Measurements from ENCODE around the gene PARD3B. TPM values are rescaled to one million over a fixed set of nuclear protein-coding genes. Genes with fewer than 3 reads are reported as not detected.
A peak's percentile ranks its signal among the peaks of the same experiment; 100 is the strongest.

PARD3B gene
- total and polyA plus RNA-seq, 2 donors (not counting 1 experiment from before 2014, with no cell fraction given), result 7.4 to 20.6 TPM

GRCh38 chr2:205216092-205216491 is 670.8 kb downstream of the PARD3B start:
- Histone ChIP-seq H3K79me2 (ENCODE audit: control insufficient read depth, insufficient read depth, low read length) (no peaks in the 10 kb centered on the region), H3K36me3 (ENCODE audit: control insufficient read depth, insufficient read depth, low read length) (no peaks in the 10 kb centered on the region), H3K9me3 (ENCODE audit: control insufficient read depth, insufficient read depth, low read depth, low read length) (no peaks in the 10 kb centered on the region), H3K4me1 (ENCODE audit: control insufficient read depth, extremely low read depth, insufficient read depth, low read length) (peaks cover 2% of the 10 kb centered on the region), H4K20me1 (ENCODE audit: control insufficient read depth, extremely low read depth, insufficient read depth, low read length) (no peaks in the 10 kb centered on the region), H3K4me3 (replicated peaks in 1 of 4; ENCODE audit: control extremely low read depth in 1 of 4, insufficient read depth in 1 of 4, low read depth in 3 of 4, low read length in 4 of 4) (no peak overlapping the region), H3K27me3 (ENCODE audit: control insufficient read depth, insufficient read depth, low read length) (no peaks in the 10 kb centered on the region), H3K27ac (ENCODE audit: insufficient read depth, low read length) (no peak overlapping the region), H3K4me2 (ENCODE audit: extremely low read depth, insufficient read depth, low read length) (no peak overlapping the region), H3K9ac (ENCODE audit: insufficient read depth, low read length) (no peak overlapping the region), H2AFZ (ENCODE audit: low read length) (no peak overlapping the region)
- TF ChIP-seq EZH2 (IDR thresholded peaks at IDR 0.05; ENCODE audit: low read length, missing control alignments), result no peak
- TF ChIP-seq CTCF (conservative IDR thresholded peaks at IDR 0.05 in 1 of 2, IDR thresholded peaks at IDR 0.05 in 1 of 2; ENCODE audit: low read depth in 1 of 2, low read length in 2 of 2), result no peak
- DNase-seq (ENCODE audit: low read depth in 2 of 2), result peak in 1 of 2 donors; percentile 33

GRCh38 chr2:205216580-205216979 is 671.3 kb downstream of the PARD3B start:
- no peak overlapping the region for H3K27ac ChIP-seq (ENCODE audit: insufficient read depth, low read length)
- no peaks in the 10 kb centered on the region for H3K79me2 ChIP-seq (ENCODE audit: control insufficient read depth, insufficient read depth, low read length)
- no peak overlapping the region for H3K4me2 ChIP-seq (ENCODE audit: extremely low read depth, insufficient read depth, low read length)
- H3K27me3 ChIP-seq (ENCODE audit: control insufficient read depth, insufficient read depth, low read length), result no peaks in the 10 kb centered on the region
- DNase-seq (ENCODE audit: low read depth in 2 of 2), result peak in 1 of 2 donors; percentile 40
- H3K9ac ChIP-seq (ENCODE audit: insufficient read depth, low read length), result no peak overlapping the region
- TF ChIP-seq EZH2 (IDR thresholded peaks at IDR 0.05; ENCODE audit: low read length, missing control alignments) (no peak), CTCF (conservative IDR thresholded peaks at IDR 0.05 in 1 of 2, IDR thresholded peaks at IDR 0.05 in 1 of 2; ENCODE audit: low read depth in 1 of 2, low read length in 2 of 2) (no peak)
- H3K9me3 ChIP-seq (ENCODE audit: control insufficient read depth, insufficient read depth, low read depth, low read length), result no peaks in the 10 kb centered on the region
- no peaks in the 10 kb centered on the region for H3K36me3 ChIP-seq (ENCODE audit: control insufficient read depth, insufficient read depth, low read length)
- no peak overlapping the region for H2AFZ ChIP-seq (ENCODE audit: low read length)
- H3K4me3 ChIP-seq (replicated peaks in 1 of 4; ENCODE audit: control extremely low read depth in 1 of 4, insufficient read depth in 1 of 4, low read depth in 3 of 4, low read length in 4 of 4), result no peak overlapping the region
- peaks cover 2% of the 10 kb centered on the region for H3K4me1 ChIP-seq (ENCODE audit: control insufficient read depth, extremely low read depth, insufficient read depth, low read length)
- no peaks in the 10 kb centered on the region for H4K20me1 ChIP-seq (ENCODE audit: control insufficient read depth, extremely low read depth, insufficient read depth, low read length)

DNA sequence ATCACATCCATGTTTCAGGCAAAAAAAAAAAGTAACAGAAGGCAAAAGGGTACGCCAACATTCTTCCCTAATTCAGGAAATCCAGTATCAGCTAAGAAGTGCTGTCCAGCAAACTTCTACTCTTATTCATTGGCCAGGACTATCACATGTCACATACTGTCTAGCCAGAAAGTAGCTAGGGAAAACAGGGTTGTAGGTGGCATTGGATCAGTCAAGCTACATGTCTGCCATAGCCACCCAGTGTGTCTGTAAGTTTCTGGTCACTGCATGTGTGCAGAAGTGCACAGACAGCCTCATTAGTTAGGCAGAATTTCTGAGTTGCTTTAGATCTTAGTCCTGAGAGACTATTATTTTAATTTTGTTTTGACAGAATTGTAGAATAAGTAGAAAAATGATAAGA is 671.7 kb downstream of the PARD3B start:
- H3K4me2 ChIP-seq (ENCODE audit: extremely low read depth, insufficient read depth, low read length), result no peak overlapping the region
- H3K9ac ChIP-seq (ENCODE audit: insufficient read depth, low read length), result no peak overlapping the region
- peaks cover 2% of the 10 kb centered on the region for H3K4me1 ChIP-seq (ENCODE audit: control insufficient read depth, extremely low read depth, insufficient read depth, low read length)
- H3K27ac ChIP-seq (ENCODE audit: insufficient read depth, low read length), result no peak overlapping the region
- no peaks in the 10 kb centered on the region for H3K79me2 ChIP-seq (ENCODE audit: control insufficient read depth, insufficient read depth, low read length)
- no peaks in the 10 kb centered on the region for H3K36me3 ChIP-seq (ENCODE audit: control insufficient read depth, insufficient read depth, low read length)
- H3K27me3 ChIP-seq (ENCODE audit: control insufficient read depth, insufficient read depth, low read length), result no peaks in the 10 kb centered on the region
- no peaks in the 10 kb centered on the region for H3K9me3 ChIP-seq (ENCODE audit: control insufficient read depth, insufficient read depth, low read depth, low read length)
- DNase-seq (ENCODE audit: low read depth in 2 of 2), result no peak
- no peak overlapping the region for H3K4me3 ChIP-seq (replicated peaks in 1 of 4; ENCODE audit: control extremely low read depth in 1 of 4, insufficient read depth in 1 of 4, low read depth in 3 of 4, low read length in 4 of 4)
- no peaks in the 10 kb centered on the region for H4K20me1 ChIP-seq (ENCODE audit: control insufficient read depth, extremely low read depth, insufficient read depth, low read length)
- no peak for TF ChIP-seq EZH2 (IDR thresholded peaks at IDR 0.05; ENCODE audit: low read length, missing control alignments)
- no peak for TF ChIP-seq CTCF (conservative IDR thresholded peaks at IDR 0.05 in 1 of 2, IDR thresholded peaks at IDR 0.05 in 1 of 2; ENCODE audit: low read depth in 1 of 2, low read length in 2 of 2)
- no peak overlapping the region for H2AFZ ChIP-seq (ENCODE audit: low read length)

Data from fibroblast of lung (primary cell).